Islet precursor cell (in vitro differentiated cells): Measurements from ENCODE around the gene TMEFF1.
"Not testable (repeated sequence)": the region's sequence is repeated elsewhere in the genome, so short reads cannot be mapped to it uniquely, and the experiment has no call there.

Source experiments
- DNase-seq: peaks from one replicate; pipeline ENCODE4 v3.0.0-alpha.2; 2018

Gene TMEFF1

GRCh38 chr9:100499460-100499859, 26.5 kb downstream of the TMEFF1 start:
- no peak for DNase-seq

GRCh38 chr9:100499866-100500265, 26.9 kb downstream of the TMEFF1 start:
- no peak for DNase-seq

- peak; percentile 93 for DNase-seq
Measured at GRCh38 chr9:100505564-100506159, 32.7 kb downstream of the TMEFF1 start.

- DNase-seq: not testable (repeated sequence)
Measured at GRCh38 chr9:100507350-100507749, 34.4 kb downstream of the TMEFF1 start.

GRCh38 chr9:100511205-100511604, 38.3 kb downstream of the TMEFF1 start:
- DNase-seq: no peak

GRCh38 chr9:100515578-100516494, 42.9 kb downstream of the TMEFF1 start:
- no peak for DNase-seq

GRCh38 chr9:100521282-100521681, 48.3 kb downstream of the TMEFF1 start:
- no peak for DNase-seq

GRCh38 chr9:100525563-100525962, 52.6 kb downstream of the TMEFF1 start:
- DNase-seq: no peak

- not testable (repeated sequence) for DNase-seq
Measured at GRCh38 chr9:100527180-100527794, 54.3 kb downstream of the TMEFF1 start.

- DNase-seq: no peak
Measured at GRCh38 chr9:100534401-100534800, 61.5 kb downstream of the TMEFF1 start.

GRCh38 chr9:100540327-100540726, 67.4 kb downstream of the TMEFF1 start:
- DNase-seq: no peak

GRCh38 chr9:100549048-100549447, 76.1 kb downstream of the TMEFF1 start:
- DNase-seq: no peak

GRCh38 chr9:100554935-100555401, 82.0 kb downstream of the TMEFF1 start:
- DNase-seq: no peak

GRCh38 chr9:100555471-100555870, 82.5 kb downstream of the TMEFF1 start:
- no peak for DNase-seq

- no peak for DNase-seq
Measured at GRCh38 chr9:100557053-100557452, 84.1 kb downstream of the TMEFF1 start.

GRCh38 chr9:100561256-100561655, 88.3 kb downstream of the TMEFF1 start:
- no peak for DNase-seq

GRCh38 chr9:100567856-100568255, 94.9 kb downstream of the TMEFF1 start:
- no peak for DNase-seq

GRCh38 chr9:100573655-100574260, 100.8 kb downstream of the TMEFF1 start:
- no peak for DNase-seq

- DNase-seq: no peak
Measured at GRCh38 chr9:100575006-100575405, 102.1 kb downstream of the TMEFF1 start.

- DNase-seq: no peak
Measured at GRCh38 chr9:100575765-100576386, 102.9 kb downstream of the TMEFF1 start.

- DNase-seq: no peak
Measured at GRCh38 chr9:100577776-100578448, 105.0 kb downstream of the TMEFF1 start, which contains the start of gene CAVIN4. CAVIN4 (plus strand) TSS chr9:100578079; CDS start chr9:100578144, 65 bp downstream.

GRCh38 chr9:100578610-100579009, 105.7 kb downstream of the TMEFF1 start:
- no peak for DNase-seq
